Activated naive CD4-positive, alpha-beta T cell treated with anti-CD3 and anti-CD28 coated beads, Interleukin-2, amount 50 U/mL, for 72 hours (primary cell): ENCODE data around the gene POLR2E. TPM values are rescaled to one million over a fixed set of nuclear protein-coding genes. Genes with fewer than 3 reads are reported as not detected.

ENCODE experiments used
- ATAC-seq, 2 donors: fragments of 150-1000 bp; cut with Tn5 transposase; 2 replicates each; pipeline ENCODE4 v1.10.0; 2021; ENCODE audit warnings: mild to moderate bottlenecking in 2 of 2, moderate library complexity in 2 of 2
- DNase-seq, 2 donors: peaks; one replicate each; pipeline ENCODE4 v3.0.0; 2021 to 2022; ENCODE audit warnings: low spot score in 2 of 2
- H3K27ac Mint-ChIP-seq, 2 donors: one replicate each; pipeline ENCODE4 v1.8.0; 2022; ENCODE audit warnings: mild to moderate bottlenecking in 2 of 2, mixed read lengths in 2 of 2
- H3K36me3 Mint-ChIP-seq, 2 donors: one replicate each; pipeline ENCODE4 v1.8.0; 2022; ENCODE audit warnings: mixed read lengths in 2 of 2
- H3K9me3 Mint-ChIP-seq, 2 donors: one replicate each; pipeline ENCODE4 v1.8.0; 2022; ENCODE audit warnings: mixed read lengths in 2 of 2
- total RNA-seq, 2 donors: library from RNA; stranded (reverse); gene quantifications; one replicate each; pipeline ENCODE4 v1.2.3, GENCODE V29; 2022

The POLR2E gene
- total RNA-seq, 2 donors from 2014 or later, result 248 to 259 TPM

- ATAC-seq, result no peak
- no peak for DNase-seq
- Mint-ChIP-seq H3K9me3 (peaks cover 0 to 7% of the 10 kb centered on the region in 2 donors), H3K36me3 (peaks cover 16 to 26% of the 10 kb centered on the region in 2 donors), H3K27ac (no peak overlapping the region)
Observed at GRCh38 chr19:1055886-1056620, 39.1 kb downstream of the POLR2E start.

DNA sequence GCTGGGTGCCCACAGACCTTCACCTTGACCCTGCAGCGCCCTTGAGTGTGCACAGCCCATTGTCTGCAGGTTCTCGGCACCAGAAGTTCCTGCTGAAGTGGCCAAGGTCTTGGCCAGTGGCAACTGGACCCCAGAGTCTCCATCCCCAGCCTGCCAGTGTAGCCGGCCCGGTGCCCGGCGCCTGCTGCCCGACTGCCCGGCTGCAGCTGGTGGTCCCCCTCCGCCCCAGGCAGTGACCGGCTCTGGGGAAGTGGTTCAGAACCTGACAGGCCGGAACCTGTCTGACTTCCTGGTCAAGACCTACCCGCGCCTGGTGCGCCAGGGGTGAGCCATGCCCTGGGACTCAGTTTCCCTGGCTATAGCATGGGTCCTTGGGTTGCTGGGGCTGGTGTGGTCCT, 40.1 kb downstream of the POLR2E start:
- ATAC-seq, result no peak
- no peak for DNase-seq
- peaks cover 0 to 7% of the 10 kb centered on the region in 2 donors for H3K9me3 Mint-ChIP-seq
- H3K27ac Mint-ChIP-seq, result no peak overlapping the region
- peaks cover 16 to 26% of the 10 kb centered on the region in 2 donors for H3K36me3 Mint-ChIP-seq

DNA sequence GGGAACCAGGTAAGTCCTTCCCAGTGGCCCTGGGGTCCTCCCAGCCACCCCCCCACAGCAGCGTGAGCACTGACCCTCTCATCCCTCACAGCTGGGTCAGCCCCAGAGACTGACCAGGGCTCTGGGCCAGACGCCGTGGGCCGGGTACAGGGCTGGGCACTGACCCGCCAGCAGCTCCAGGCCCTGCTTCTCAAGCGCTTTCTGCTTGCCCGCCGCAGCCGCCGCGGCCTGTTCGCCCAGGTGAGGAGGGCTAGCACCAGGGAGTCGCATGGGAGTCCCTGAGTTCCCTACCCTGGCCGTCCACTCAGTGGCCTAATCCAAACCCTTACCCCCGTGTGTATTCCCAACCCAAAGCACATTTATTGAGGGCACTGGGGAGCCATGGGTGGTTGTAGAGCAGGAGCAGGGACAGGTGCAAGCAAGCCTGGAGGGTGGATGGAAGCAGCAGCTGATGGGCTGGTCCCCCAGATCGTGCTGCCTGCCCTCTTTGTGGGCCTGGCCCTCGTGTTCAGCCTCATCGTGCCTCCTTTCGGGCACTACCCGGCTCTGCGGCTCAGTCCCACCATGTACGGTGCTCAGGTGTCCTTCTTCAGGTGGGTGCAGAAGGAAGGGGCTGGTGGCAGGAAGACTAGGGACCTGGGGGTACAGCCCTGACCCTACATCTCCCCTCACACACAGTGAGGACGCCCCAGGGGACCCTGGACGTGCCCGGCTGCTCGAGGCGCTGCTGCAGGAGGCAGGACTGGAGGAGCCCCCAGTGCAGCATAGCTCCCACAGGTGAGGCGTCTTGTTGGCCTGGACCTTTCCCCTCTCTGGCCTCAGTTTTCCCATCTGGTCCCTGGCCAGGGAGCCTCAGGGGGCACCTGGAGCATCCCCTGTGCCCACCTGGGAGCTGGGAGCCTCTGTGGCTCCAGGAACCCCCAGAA, 40.8 kb downstream of the POLR2E start:
- ATAC-seq, result no peak
- no peak overlapping the region for H3K27ac Mint-ChIP-seq
- DNase-seq, result no peak
- H3K9me3 Mint-ChIP-seq, result peaks cover 0 to 7% of the 10 kb centered on the region in 2 donors
- H3K36me3 Mint-ChIP-seq, result peaks cover 16 to 26% of the 10 kb centered on the region in 2 donors

- DNase-seq, result no peak
- ATAC-seq, result no peak
- Mint-ChIP-seq H3K27ac (peak overlapping the region in 1 of 2 donors; percentile 71), H3K9me3 (peaks cover 0 to 7% of the 10 kb centered on the region in 2 donors), H3K36me3 (peaks cover 16 to 25% of the 10 kb centered on the region in 2 donors)
Observed at GRCh38 chr19:1053176-1054101, 41.7 kb downstream of the POLR2E start.

GRCh38 chr19:1052349-1052975, 42.7 kb downstream of the POLR2E start:
- H3K27ac Mint-ChIP-seq, result peak overlapping the region in 1 of 2 donors; percentile 71
- peaks cover 9 to 15% of the 10 kb centered on the region in 2 donors for H3K36me3 Mint-ChIP-seq
- DNase-seq (no peak), ATAC-seq (no peak)
- peaks cover 0 to 6% of the 10 kb centered on the region in 2 donors for H3K9me3 Mint-ChIP-seq

DNA sequence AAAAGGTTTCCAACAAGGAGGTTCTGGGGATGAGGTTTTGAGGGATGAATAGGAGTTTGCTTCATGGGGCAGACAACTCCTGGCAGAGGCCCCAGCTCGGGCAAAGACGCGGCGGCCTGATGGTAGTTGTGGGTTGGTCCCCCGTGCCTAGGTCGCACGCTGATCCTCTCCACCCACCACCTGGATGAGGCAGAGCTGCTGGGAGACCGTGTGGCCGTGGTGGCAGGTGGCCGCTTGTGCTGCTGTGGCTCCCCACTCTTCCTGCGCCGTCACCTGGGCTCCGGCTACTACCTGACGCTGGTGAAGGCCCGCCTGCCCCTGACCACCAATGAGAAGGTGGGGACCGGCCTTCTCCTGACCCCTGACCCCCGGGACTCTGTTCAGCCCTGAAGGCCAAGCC, 43.4 kb downstream of the POLR2E start:
- H3K27ac Mint-ChIP-seq, result peak overlapping the region in 1 of 2 donors; percentile 57
- peaks cover 5 to 9% of the 10 kb centered on the region in 2 donors for H3K36me3 Mint-ChIP-seq
- H3K9me3 Mint-ChIP-seq, result peaks cover 0 to 3% of the 10 kb centered on the region in 2 donors
- DNase-seq, result no peak
- no peak for ATAC-seq

GRCh38 chr19:1050989-1051788, 44.0 kb downstream of the POLR2E start:
- Mint-ChIP-seq H3K36me3 (peaks cover 0 to 3% of the 10 kb centered on the region in 2 donors), H3K27ac (peak overlapping the region in 1 of 2 donors; percentile 57), H3K9me3 (no peaks in the 10 kb centered on the region)
- ATAC-seq (peak in 1 of 2 donors; percentile 27), DNase-seq (no peak)

DNA sequence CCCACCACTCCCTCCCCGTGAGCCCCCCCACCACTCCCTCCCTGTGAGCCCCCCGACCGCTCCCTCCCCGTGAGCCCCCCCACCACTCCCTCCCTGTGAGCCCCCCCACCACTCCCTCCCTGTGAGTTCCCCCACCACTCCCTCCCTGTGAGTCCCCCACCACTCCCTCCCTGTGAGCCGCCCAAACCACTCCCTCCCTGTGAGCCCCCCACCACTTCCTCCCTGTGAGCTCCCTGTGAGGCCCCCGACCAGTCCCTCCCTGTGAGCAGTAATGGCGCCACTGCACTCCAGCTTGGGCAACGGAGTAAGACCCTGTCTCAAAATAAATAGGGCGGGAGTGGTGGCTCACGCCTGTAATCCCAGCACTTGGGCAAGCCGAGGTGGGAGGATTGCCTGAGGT, 45.4 kb downstream of the POLR2E start:
- H3K36me3 Mint-ChIP-seq, result no peaks in the 10 kb centered on the region
- H3K27ac Mint-ChIP-seq, result no peak overlapping the region
- ATAC-seq, result no peak
- no peak for DNase-seq
- H3K9me3 Mint-ChIP-seq, result no peaks in the 10 kb centered on the region

GRCh38 chr19:1049106-1049505, 46.1 kb downstream of the POLR2E start:
- no peak for ATAC-seq
- Mint-ChIP-seq H3K36me3 (no peaks in the 10 kb centered on the region), H3K9me3 (no peaks in the 10 kb centered on the region), H3K27ac (no peak overlapping the region)
- DNase-seq, result no peak

- no peaks in the 10 kb centered on the region for H3K9me3 Mint-ChIP-seq
- DNase-seq (no peak), ATAC-seq (no peak)
- no peaks in the 10 kb centered on the region for H3K36me3 Mint-ChIP-seq
- no peak overlapping the region for H3K27ac Mint-ChIP-seq
Observed at GRCh38 chr19:1047696-1048147, 47.5 kb downstream of the POLR2E start.

GRCh38 chr19:1046836-1047695, 48.1 kb downstream of the POLR2E start:
- ATAC-seq (no peak), DNase-seq (no peak)
- H3K36me3 Mint-ChIP-seq, result no peaks in the 10 kb centered on the region
- no peaks in the 10 kb centered on the region for H3K9me3 Mint-ChIP-seq
- H3K27ac Mint-ChIP-seq, result no peak overlapping the region

DNA sequence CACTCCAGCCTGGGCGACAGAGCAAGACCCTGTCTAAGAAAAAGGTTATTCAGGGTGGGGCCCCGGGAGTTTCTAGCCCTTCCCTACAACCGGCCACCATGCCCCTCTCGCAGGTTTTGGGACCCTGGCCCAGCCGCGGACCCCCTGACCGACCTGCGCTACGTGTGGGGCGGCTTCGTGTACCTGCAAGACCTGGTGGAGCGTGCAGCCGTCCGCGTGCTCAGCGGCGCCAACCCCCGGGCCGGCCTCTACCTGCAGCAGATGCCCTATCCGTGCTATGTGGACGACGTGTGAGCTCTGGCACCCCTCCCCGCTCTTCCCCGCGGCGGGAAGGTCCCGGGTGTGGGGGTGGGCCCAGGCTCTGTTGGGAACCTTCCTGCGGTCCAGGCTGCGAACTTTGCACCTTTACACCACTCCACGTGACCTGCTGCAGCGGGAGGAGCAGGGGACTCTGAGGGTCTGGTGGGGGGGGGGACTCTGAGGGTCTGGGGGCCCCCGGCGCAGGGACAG, 49.0 kb downstream of the POLR2E start:
- H3K36me3 Mint-ChIP-seq, result no peaks in the 10 kb centered on the region
- DNase-seq, result no peak
- no peak overlapping the region for H3K27ac Mint-ChIP-seq
- no peak for ATAC-seq
- no peaks in the 10 kb centered on the region for H3K9me3 Mint-ChIP-seq

DNA sequence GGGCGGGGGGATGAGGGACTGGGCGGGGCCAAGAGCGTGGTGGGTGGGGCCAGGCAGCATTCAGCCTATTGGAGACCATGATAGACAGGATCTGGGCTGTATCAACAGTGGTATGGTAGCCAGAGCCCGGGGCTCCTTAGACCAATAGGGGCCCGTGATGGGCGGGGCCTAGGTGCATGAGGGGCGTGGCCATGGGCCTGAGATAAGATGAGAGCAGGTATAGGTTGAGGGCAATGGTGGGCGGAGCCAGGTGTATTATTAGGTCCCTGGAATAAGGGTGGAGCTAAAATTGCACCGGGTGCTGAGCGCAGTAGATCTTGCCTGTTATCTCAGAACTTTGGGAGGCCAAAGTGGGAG, 50.0 kb downstream of the POLR2E start:
- Mint-ChIP-seq H3K36me3 (no peaks in the 10 kb centered on the region), H3K27ac (no peak overlapping the region), H3K9me3 (no peaks in the 10 kb centered on the region)
- ATAC-seq, result peak; percentile 11 to 71
- peak in 1 of 2 donors; percentile 79 for DNase-seq

- ATAC-seq (no peak), DNase-seq (no peak)
- no peak overlapping the region for H3K27ac Mint-ChIP-seq
- H3K9me3 Mint-ChIP-seq, result no peaks in the 10 kb centered on the region
- H3K36me3 Mint-ChIP-seq, result peaks cover 2 to 11% of the 10 kb centered on the region in 2 donors
Observed at GRCh38 chr19:1042689-1043511, 52.3 kb downstream of the POLR2E start.
